HG03139 (cell line): ENCODE measurements around the gene MYO16.

Source experiments
- ATAC-seq: cut with Tn5 transposase; IDR thresholded peaks from one replicate; pipeline ENCODE4 v1.9.1; 2021; ENCODE audit not compliant: unreplicated experiment

MYO16 gene

GRCh38 chr13:109172136-109172535 lies 542.7 kb downstream of the MYO16 start:
- no peak for ATAC-seq

GRCh38 chr13:109175666-109176065 lies 546.3 kb downstream of the MYO16 start:
- ATAC-seq: no peak

GRCh38 chr13:109180905-109181425 lies 551.6 kb downstream of the MYO16 start:
- ATAC-seq: no peak

- ATAC-seq: no peak
Measured at GRCh38 chr13:109182777-109183465, 553.5 kb downstream of the MYO16 start.

GRCh38 chr13:109191413-109191812 lies 562.0 kb downstream of the MYO16 start:
- no peak for ATAC-seq

GRCh38 chr13:109192306-109192705 lies 562.9 kb downstream of the MYO16 start:
- ATAC-seq: no peak

- ATAC-seq: no peak
Measured at GRCh38 chr13:109196948-109197347, 567.5 kb downstream of the MYO16 start.

GRCh38 chr13:109198585-109198984 lies 569.2 kb downstream of the MYO16 start:
- ATAC-seq: no peak

- ATAC-seq: no peak
Measured at GRCh38 chr13:109199280-109199679, 569.9 kb downstream of the MYO16 start.

- ATAC-seq: no peak
Measured at GRCh38 chr13:109200556-109200955, 571.1 kb downstream of the MYO16 start.

- no peak for ATAC-seq
Measured at GRCh38 chr13:109203587-109203986, 574.2 kb downstream of the MYO16 start.

GRCh38 chr13:109204252-109204651 lies 574.8 kb downstream of the MYO16 start:
- no peak for ATAC-seq

GRCh38 chr13:109204657-109205056 lies 575.2 kb downstream of the MYO16 start:
- ATAC-seq: no peak

GRCh38 chr13:109205315-109205714 lies 575.9 kb downstream of the MYO16 start:
- ATAC-seq: no peak

- ATAC-seq: no peak
Measured at GRCh38 chr13:109206616-109207015, 577.2 kb downstream of the MYO16 start.

- no peak for ATAC-seq
Measured at GRCh38 chr13:109207622-109208021, 578.2 kb downstream of the MYO16 start.

GRCh38 chr13:109208522-109208921 lies 579.1 kb downstream of the MYO16 start:
- ATAC-seq: no peak

- no peak for ATAC-seq
Measured at GRCh38 chr13:109209526-109209925, 580.1 kb downstream of the MYO16 start.

GRCh38 chr13:109211616-109212015 lies 582.2 kb downstream of the MYO16 start:
- no peak for ATAC-seq

- ATAC-seq: no peak
Measured at GRCh38 chr13:109212650-109213049, 583.2 kb downstream of the MYO16 start.

GRCh38 chr13:109213714-109214113 lies 584.3 kb downstream of the MYO16 start:
- no peak for ATAC-seq

- ATAC-seq: no peak
Measured at GRCh38 chr13:109214393-109214792, 585.0 kb downstream of the MYO16 start.

GRCh38 chr13:109215377-109215776 lies 586.0 kb downstream of the MYO16 start:
- ATAC-seq: no peak
